ENCODE measurements around the gene TLCD1. TPM values are rescaled to one million over a fixed set of nuclear protein-coding genes. Genes with fewer than 3 reads are reported as not detected.
"Not testable (repeated sequence)": the region's sequence is repeated elsewhere in the genome, so short reads cannot be mapped to it uniquely, and the experiment has no call there.

Gene TLCD1
- total RNA-seq, 1 donor from 2014 or later = 8.0 TPM

- H3K9me3 Mint-ChIP-seq = no peaks in the 10 kb centered on the region
- H3K27ac Mint-ChIP-seq = peak overlapping the region; percentile 81
- H3K27me3 Mint-ChIP-seq (ENCODE audit: low read depth) = no peaks in the 10 kb centered on the region
- peaks cover 55% of the 10 kb centered on the region for H3K36me3 Mint-ChIP-seq (ENCODE audit: low read depth)
- peak; percentile 46 for DNase-seq (ENCODE audit: low spot score)
- intact Hi-C loops (cut with micrococcal nuclease) = no loop called here
- peak overlapping the region; percentile 90 for H3K4me3 Mint-ChIP-seq (ENCODE audit: low read depth)
- H3K4me1 Mint-ChIP-seq (ENCODE audit: low read depth) = peaks cover 23% of the 10 kb centered on the region
Observed at GRCh38 chr17:28744104-28744971, 18.3 kb upstream of the TLCD1 start.

GRCh38 chr17:28743243-28744103 lies 17.4 kb upstream of the TLCD1 start, which contains the start of gene TRAF4:
TSS of gene TRAF4 (plus strand) at chr17:28744011. CDS start at chr17:28744113, 102 bp downstream.
- intact Hi-C loops (cut with micrococcal nuclease) = loop anchor here (1.0 kb wide), 1 partner anchor 15 kb away; the partner anchor contains the start of gene NEK8
- H3K4me3 Mint-ChIP-seq (ENCODE audit: low read depth) = peak within 1 kb of the TSS; percentile 90

GRCh38 chr17:28741358-28742349 lies 15.6 kb upstream of the TLCD1 start:
- no peaks in the 10 kb centered on the region for H3K27me3 Mint-ChIP-seq (ENCODE audit: low read depth)

More at GRCh38 chr17:28743243-28744103, 17.4 kb upstream of the TLCD1 start, which contains the start of gene TRAF4:
- H3K27ac Mint-ChIP-seq = peak within 1 kb of the TSS; percentile 81
- H3K27me3 Mint-ChIP-seq (ENCODE audit: low read depth) = no peaks in the 10 kb centered on the region
- DNase-seq (ENCODE audit: low spot score) = peak; percentile 70
- peaks cover 27% of the 10 kb centered on the region for H3K4me1 Mint-ChIP-seq (ENCODE audit: low read depth)
- peaks cover 1% of the 10 kb centered on the region for H3K9me3 Mint-ChIP-seq
- peaks cover 53% of the 10 kb centered on the region for H3K36me3 Mint-ChIP-seq (ENCODE audit: low read depth)

GRCh38 chr17:28740406-28741357 lies 14.6 kb upstream of the TLCD1 start:
- Mint-ChIP-seq H3K36me3 (ENCODE audit: low read depth) (peaks cover 30% of the 10 kb centered on the region), H3K27me3 (ENCODE audit: low read depth) (no peaks in the 10 kb centered on the region), H3K27ac (no peak overlapping the region), H3K4me1 (ENCODE audit: low read depth) (peaks cover 32% of the 10 kb centered on the region), H3K4me3 (ENCODE audit: low read depth) (no peak overlapping the region), H3K9me3 (peaks cover 3% of the 10 kb centered on the region)
- no peak for DNase-seq (ENCODE audit: low spot score)
- intact Hi-C loops (cut with micrococcal nuclease) = no loop called here

More at GRCh38 chr17:28741358-28742349, 15.6 kb upstream of the TLCD1 start:
- peaks cover 40% of the 10 kb centered on the region for H3K36me3 Mint-ChIP-seq (ENCODE audit: low read depth)
- H3K4me3 Mint-ChIP-seq (ENCODE audit: low read depth) = no peak overlapping the region
- H3K27ac Mint-ChIP-seq = no peak overlapping the region
- peaks cover 32% of the 10 kb centered on the region for H3K4me1 Mint-ChIP-seq (ENCODE audit: low read depth)
- H3K9me3 Mint-ChIP-seq = peaks cover 3% of the 10 kb centered on the region
- intact Hi-C loops (cut with micrococcal nuclease) = no loop called here
- DNase-seq (ENCODE audit: low spot score) = no peak

- peak overlapping the region; percentile 42 for H3K4me3 Mint-ChIP-seq (ENCODE audit: low read depth)
- DNase-seq (ENCODE audit: low spot score) = no peak
- H3K27me3 Mint-ChIP-seq (ENCODE audit: low read depth) = no peaks in the 10 kb centered on the region
- peaks cover 3% of the 10 kb centered on the region for H3K9me3 Mint-ChIP-seq
- peaks cover 18% of the 10 kb centered on the region for H3K36me3 Mint-ChIP-seq (ENCODE audit: low read depth)
- intact Hi-C loops (cut with micrococcal nuclease) = no loop called here
- H3K27ac Mint-ChIP-seq = peak overlapping the region; percentile 67
- H3K4me1 Mint-ChIP-seq (ENCODE audit: low read depth) = peaks cover 39% of the 10 kb centered on the region
Observed at GRCh38 chr17:28738680-28739384, 12.8 kb upstream of the TLCD1 start.

GRCh38 chr17:28737770-28738679 lies 12.0 kb upstream of the TLCD1 start:
- Mint-ChIP-seq H3K27ac (peak overlapping the region; percentile 62), H3K36me3 (ENCODE audit: low read depth) (peaks cover 18% of the 10 kb centered on the region), H3K4me1 (ENCODE audit: low read depth) (peaks cover 37% of the 10 kb centered on the region), H3K9me3 (peaks cover 3% of the 10 kb centered on the region), H3K27me3 (ENCODE audit: low read depth) (no peaks in the 10 kb centered on the region), H3K4me3 (ENCODE audit: low read depth) (peak overlapping the region; percentile 42)
- intact Hi-C loops (cut with micrococcal nuclease) = no loop called here
- DNase-seq (ENCODE audit: low spot score) = no peak

- Mint-ChIP-seq H3K27me3 (ENCODE audit: low read depth) (no peaks in the 10 kb centered on the region), H3K27ac (no peak overlapping the region), H3K36me3 (ENCODE audit: low read depth) (peaks cover 18% of the 10 kb centered on the region), H3K9me3 (peaks cover 3% of the 10 kb centered on the region), H3K4me3 (ENCODE audit: low read depth) (no peak overlapping the region), H3K4me1 (ENCODE audit: low read depth) (peaks cover 36% of the 10 kb centered on the region)
- intact Hi-C loops (cut with micrococcal nuclease) = no loop called here
- no peak for DNase-seq (ENCODE audit: low spot score)
Observed at GRCh38 chr17:28737316-28737715, 11.3 kb upstream of the TLCD1 start.

GRCh38 chr17:28735913-28736769 lies 10.1 kb upstream of the TLCD1 start:
- H3K4me1 Mint-ChIP-seq (ENCODE audit: low read depth) = peaks cover 31% of the 10 kb centered on the region
- H3K4me3 Mint-ChIP-seq (ENCODE audit: low read depth); DNase-seq (ENCODE audit: low spot score); H3K9me3 Mint-ChIP-seq; intact Hi-C loops (cut with micrococcal nuclease); H3K27me3 Mint-ChIP-seq (ENCODE audit: low read depth): not testable (repeated sequence)
- H3K36me3 Mint-ChIP-seq (ENCODE audit: low read depth) = peaks cover 18% of the 10 kb centered on the region
- H3K27ac Mint-ChIP-seq = peak overlapping the region; percentile 55

- Mint-ChIP-seq H3K9me3 (peaks cover 3% of the 10 kb centered on the region), H3K27me3 (ENCODE audit: low read depth) (no peaks in the 10 kb centered on the region), H3K27ac (no peak overlapping the region), H3K36me3 (ENCODE audit: low read depth) (peaks cover 14% of the 10 kb centered on the region), H3K4me1 (ENCODE audit: low read depth) (peaks cover 27% of the 10 kb centered on the region), H3K4me3 (ENCODE audit: low read depth) (no peak overlapping the region)
- intact Hi-C loops (cut with micrococcal nuclease) = no loop called here
- DNase-seq (ENCODE audit: low spot score) = no peak
Observed at GRCh38 chr17:28735242-28735722, 9.2 kb upstream of the TLCD1 start.

Measured in activated T-helper 2 cell treated with anti-CD3 and anti-CD28 coated beads, Interferon-gamma antibody, Interleukin-2, Interleukin-4, amounts not matched to agents 10 μg/mL and 5 μg/mL and 100 μg/mL, durations not matched to agents 14 hours and 24 hours and 36 hours (primary cell).